WTC11 (cell line): Measurements from ENCODE around the gene ADAM8. TPM values are rescaled to one million over a fixed set of nuclear protein-coding genes. Genes with fewer than 3 reads are reported as not detected.

Experiments used
- ATAC-seq: fragments of 200-7000 bp; cut with Tn5 transposase; 2 replicates; pipeline ENCODE4 v1.10.0; 2021; ENCODE audit warnings: mild to moderate bottlenecking, moderate library complexity
- CTCF ChIA-PET: fragments of 300-600 bp; sonication (Branson Sonifier 250); formaldehyde crosslinking; loops from one replicate; lab custom pipeline; 2021; ENCODE audit warnings: antibody characterized with exemption; lab: Charles Lee
- POLR2A ChIA-PET: fragments of 350-600 bp; sonication (Branson Sonifier 250); formaldehyde crosslinking; loops from one replicate; lab custom pipeline; 2021; ENCODE audit warnings: antibody characterized with exemption; lab: Charles Lee
- DNase-seq: peaks from one replicate; pipeline ENCODE4 v3.0.0; 2021; ENCODE audit warnings: low spot score
- H3K27ac Mint-ChIP-seq: 2 replicates; pipeline ENCODE4 v1.8.0; 2021; ENCODE audit warnings: mixed read lengths
- H3K27me3 Mint-ChIP-seq: 2 replicates; pipeline ENCODE4 v1.8.0; 2021; ENCODE audit warnings: low read depth, mild to moderate bottlenecking, moderate library complexity, mixed read lengths
- H3K36me3 Mint-ChIP-seq: 2 replicates; pipeline ENCODE4 v1.8.0; 2021; ENCODE audit warnings: mixed read lengths
- H3K4me1 Mint-ChIP-seq: 2 replicates; pipeline ENCODE4 v1.8.0; 2022; ENCODE audit warnings: mixed read lengths
- H3K4me3 Mint-ChIP-seq: 2 replicates; pipeline ENCODE4 v1.8.0; 2021; ENCODE audit warnings: mild to moderate bottlenecking, moderate library complexity, mixed read lengths
- H3K9me3 Mint-ChIP-seq: 2 replicates; pipeline ENCODE4 v1.8.0; 2021; ENCODE audit warnings: mixed read lengths
- ARID4B ChIP-seq: sonication (generic); formaldehyde crosslinking; IDR thresholded peaks from 2 replicates; pipeline ENCODE4 v1.8.0; 2023; ENCODE audit warnings: missing genetic modification reagents, mild to moderate bottlenecking, borderline replicate concordance
- CBFB ChIP-seq: sonication (generic); formaldehyde crosslinking; IDR thresholded peaks from 2 replicates; pipeline ENCODE4 v1.8.1; 2022; ENCODE audit warnings: mild to moderate bottlenecking, low read depth, missing genetic modification reagents
- E2F4 ChIP-seq: sonication (generic); formaldehyde crosslinking; IDR thresholded peaks from 2 replicates; pipeline ENCODE4 v1.8.1; 2022; ENCODE audit warnings: low read depth, mild to moderate bottlenecking, moderate library complexity, missing genetic modification reagents, borderline replicate concordance
- ELF4 ChIP-seq: sonication (generic); formaldehyde crosslinking; IDR thresholded peaks from 2 replicates; pipeline ENCODE4 v1.8.1; 2022; ENCODE audit warnings: low read depth, mild to moderate bottlenecking, moderate library complexity, missing genetic modification reagents
- FOXK1 ChIP-seq: sonication (generic); formaldehyde crosslinking; IDR thresholded peaks from 2 replicates; pipeline ENCODE4 v1.8.0; 2022; ENCODE audit warnings: mild to moderate bottlenecking, moderate library complexity, missing genetic modification reagents
- GABPB1 ChIP-seq: sonication (generic); formaldehyde crosslinking; IDR thresholded peaks from 2 replicates; pipeline ENCODE4 v1.8.1; 2023; ENCODE audit warnings: mild to moderate bottlenecking, missing genetic modification reagents
- GRHL2 ChIP-seq: fragments of 250-450 bp; sonication (Bioruptor Pico); IDR thresholded peaks from 2 replicates; pipeline ENCODE4 v1.8.0; 2022; ENCODE audit warnings: mild to moderate bottlenecking, moderate library complexity; ENCODE audit not compliant: insufficient replicate concordance, severe bottlenecking
- HMGXB4 ChIP-seq: sonication (generic); formaldehyde crosslinking; IDR thresholded peaks from 2 replicates; pipeline ENCODE4 v1.8.1; 2023; ENCODE audit warnings: mild to moderate bottlenecking, moderate library complexity, missing genetic modification reagents
- KAT7 ChIP-seq: sonication (generic); formaldehyde crosslinking; IDR thresholded peaks from 2 replicates; pipeline ENCODE4 v1.8.1; 2023; ENCODE audit warnings: missing genetic modification reagents, mild to moderate bottlenecking, borderline replicate concordance
- MLX ChIP-seq: sonication (generic); formaldehyde crosslinking; IDR thresholded peaks from 2 replicates; pipeline ENCODE4 v1.8.1; 2023; ENCODE audit warnings: mild to moderate bottlenecking, missing genetic modification reagents, moderate library complexity
- SMAD3 ChIP-seq: sonication (generic); formaldehyde crosslinking; IDR thresholded peaks from 2 replicates; pipeline ENCODE4 v1.8.0; 2022; ENCODE audit warnings: missing genetic modification reagents, mild to moderate bottlenecking, borderline replicate concordance
- SOX15 ChIP-seq: fragments of 250-450 bp; sonication (Bioruptor Pico); IDR thresholded peaks from 2 replicates; pipeline ENCODE4 v1.9.0; 2021; ENCODE audit warnings: mild to moderate bottlenecking
- TCF7 ChIP-seq: sonication (generic); formaldehyde crosslinking; IDR thresholded peaks from 2 replicates; pipeline ENCODE4 v1.8.0; 2022; ENCODE audit warnings: mild to moderate bottlenecking, low read depth, missing genetic modification reagents, moderate library complexity
- TEAD1 ChIP-seq: sonication (generic); formaldehyde crosslinking; IDR thresholded peaks from 2 replicates; pipeline ENCODE4 v1.8.0; 2022; ENCODE audit warnings: mild to moderate bottlenecking, missing genetic modification reagents
- TEAD4 ChIP-seq: sonication (generic); formaldehyde crosslinking; IDR thresholded peaks from 2 replicates; pipeline ENCODE4 v1.8.0; 2022; ENCODE audit warnings: mild to moderate bottlenecking, missing genetic modification reagents
- USF1 ChIP-seq: sonication (generic); formaldehyde crosslinking; IDR thresholded peaks from 2 replicates; pipeline ENCODE4 v1.8.0; 2022; ENCODE audit warnings: mild to moderate bottlenecking, missing genetic modification reagents
- ZBTB21 ChIP-seq: sonication (generic); formaldehyde crosslinking; IDR thresholded peaks from 2 replicates; pipeline ENCODE4 v1.8.1; 2023; ENCODE audit warnings: mild to moderate bottlenecking, missing genetic modification reagents, borderline replicate concordance
- ZMAT4 ChIP-seq: fragments of 250-450 bp; sonication (Bioruptor Pico); IDR thresholded peaks from 2 replicates; pipeline ENCODE4 v1.9.0; 2021; ENCODE audit warnings: mild to moderate bottlenecking
- ZNF396 ChIP-seq: fragments of 250-450 bp; sonication (Bioruptor Pico); IDR thresholded peaks from 2 replicates; pipeline ENCODE4 v1.8.0; 2021; ENCODE audit warnings: mild to moderate bottlenecking, moderate library complexity, borderline replicate concordance
- ZNF671 ChIP-seq: fragments of 250-450 bp; sonication (Bioruptor Pico); IDR thresholded peaks from 2 replicates; pipeline ENCODE4 v1.8.0; 2021; ENCODE audit warnings: mild to moderate bottlenecking
- total RNA-seq: library from RNA; stranded (reverse); gene quantifications from 3 replicates; pipeline ENCODE4 v1.2.3, GENCODE V29; 2021

ADAM8 gene
- total RNA-seq, 1 experiment from 2014 or later: 7.2 TPM

GRCh38 chr10:133309720-133310398 is 33.2 kb upstream of the ADAM8 start:
- DNase-seq (no peak), ATAC-seq (no peak)
- Mint-ChIP-seq H3K27me3 (peaks cover 3% of the 10 kb centered on the region; the same call in 1 of the 2 replicates), H3K36me3 (peaks cover 18% of the 10 kb centered on the region), H3K9me3 (no peaks in the 10 kb centered on the region), H3K27ac (no peak overlapping the region), H3K4me3 (peak overlapping the region; percentile 60), H3K4me1 (peaks cover 15% of the 10 kb centered on the region)
- no peak for TF ChIP-seq ZNF396
- TF ChIP-seq TEAD1 (CRISPR knock-in tag): no peak
- TF ChIP-seq KAT7 (CRISPR knock-in tag): no peak
- no peak for TF ChIP-seq ZBTB21 (CRISPR knock-in tag)
- no peak for TF ChIP-seq FOXK1
- no peak for TF ChIP-seq ELF4
- no peak for TF ChIP-seq CBFB (CRISPR knock-in tag)
- TF ChIP-seq HMGXB4 (CRISPR knock-in tag): no peak
- no peak for TF ChIP-seq ZNF671 (CRISPR knock-in tag)
- no peak for TF ChIP-seq GRHL2
- TF ChIP-seq SMAD3 (CRISPR knock-in tag): no peak
- TF ChIP-seq ARID4B (CRISPR knock-in tag): no peak
- TF ChIP-seq GABPB1 (CRISPR knock-in tag): no peak
- TF ChIP-seq SOX15: no peak
- TF ChIP-seq ZMAT4 (CRISPR knock-in tag): no peak
- TF ChIP-seq TEAD4 (CRISPR knock-in tag): no peak
- CTCF ChIA-PET: no interaction called here
- POLR2A ChIA-PET: no interaction called here

- 0 out of 2 replicates have a peak, but pooled peaks have one; percentile 8 for TF ChIP-seq E2F4
- TF ChIP-seq FOXK1: 0 out of 2 replicates have a peak, but pooled peaks have one; percentile 7
- TF ChIP-seq USF1: 0 out of 2 replicates have a peak, but pooled peaks have one; percentile 35
- no peak for TF ChIP-seq MLX (CRISPR knock-in tag)
- 0 out of 2 replicates have a peak, but pooled peaks have one; percentile 1 for TF ChIP-seq TCF7 (CRISPR knock-in tag)
- Mint-ChIP-seq H3K9me3 (no peaks in the 10 kb centered on the region), H3K4me3 (peak overlapping the region; percentile 60), H3K36me3 (peaks cover 18% of the 10 kb centered on the region), H3K27ac (no peak overlapping the region), H3K4me1 (peaks cover 15% of the 10 kb centered on the region), H3K27me3 (no peaks in the 10 kb centered on the region; the same call in 1 of the 2 replicates)
- DNase-seq (peak; percentile 94), ATAC-seq (peak; percentile 91)
- CTCF ChIA-PET: no interaction called here
- POLR2A ChIA-PET: no interaction called here
Observed at GRCh38 chr10:133309100-133309719, 32.5 kb upstream of the ADAM8 start.
